ENCODE data around the gene VCP. TPM values are rescaled to one million over a fixed set of nuclear protein-coding genes. Genes with fewer than 3 reads are reported as not detected.

VCP gene
- total RNA-seq, 1 donor from 2014 or later, result 366 TPM

DNA sequence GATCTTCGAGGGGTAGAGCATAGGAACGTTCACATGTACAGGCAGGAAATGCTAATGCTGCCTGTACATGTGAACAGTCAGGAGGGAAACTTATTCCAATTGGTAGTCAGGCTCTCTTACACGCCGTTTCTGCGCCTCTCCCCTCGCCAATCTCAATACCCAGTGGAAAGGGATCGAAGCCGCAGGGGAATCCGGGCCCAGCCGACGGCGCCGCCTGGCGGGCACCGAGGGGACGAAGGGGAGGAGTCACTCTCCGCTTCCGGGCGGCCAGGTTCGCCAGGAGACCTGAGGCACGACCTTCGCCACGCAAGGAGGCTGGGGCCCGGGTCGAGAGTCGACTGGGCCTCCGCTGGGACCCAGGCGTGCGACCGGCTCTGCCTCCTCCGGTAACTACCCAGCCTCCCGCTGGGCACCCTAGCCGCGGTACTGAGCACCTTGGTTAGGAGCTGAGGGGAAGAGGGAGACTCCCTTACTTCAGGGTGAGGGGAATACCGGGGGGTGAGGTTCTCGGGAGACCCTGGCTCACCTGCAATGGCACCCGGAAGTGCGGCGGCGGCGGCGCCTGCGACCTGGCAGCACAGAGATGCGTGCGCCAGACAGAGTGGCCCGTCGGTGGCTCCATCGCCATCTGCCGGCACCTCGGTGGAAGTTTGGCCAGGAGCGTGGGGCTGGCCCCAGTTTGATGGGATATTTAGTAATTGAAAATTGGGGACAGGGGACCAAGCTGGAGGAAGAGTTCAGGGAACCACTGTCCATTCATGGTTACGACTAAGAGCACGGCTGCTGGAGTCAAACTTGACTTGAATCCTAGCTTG is 23.8 kb upstream of the VCP start, which contains the start of gene PIGO:
TSS of gene PIGO (minus strand) at position 557 of the 815 bp plus-strand sequence. CDS start 1,026 bp downstream, outside the sequence.
- intact Hi-C loops (cut with micrococcal nuclease), result loop anchor here (1.0 to 5.0 kb wide), 7 partner anchors 15 to 395 kb away; partner anchors contain the start of genes DNAJB5 and VCP

DNA sequence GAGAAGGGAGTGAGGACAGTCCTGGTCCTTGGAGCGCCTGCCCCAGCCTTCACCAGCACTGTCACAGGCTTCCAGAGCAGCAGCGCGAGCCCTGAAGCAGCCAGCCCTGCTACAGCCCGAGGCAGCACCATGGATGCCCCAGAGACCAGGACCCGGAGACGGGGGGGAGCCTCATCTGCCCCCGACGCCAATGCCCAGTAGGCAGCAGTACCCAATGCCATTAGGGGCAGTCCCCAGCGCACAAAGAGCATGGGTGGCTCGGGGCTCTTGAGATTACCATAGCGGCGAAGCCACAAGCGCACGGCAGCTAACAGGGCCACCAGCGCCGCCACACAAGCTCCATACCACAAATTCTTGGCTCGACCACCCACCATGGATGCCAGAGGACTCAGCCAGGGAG is 19.1 kb upstream of the VCP start:
- intact Hi-C loops (cut with micrococcal nuclease), result no loop called here
- H3K27ac Mint-ChIP-seq, result no peak overlapping the region
- DNase-seq (ENCODE audit: low spot score), result no peak
- no peaks in the 10 kb centered on the region for H3K27me3 Mint-ChIP-seq (ENCODE audit: low read depth)
- no peaks in the 10 kb centered on the region for H3K9me3 Mint-ChIP-seq
- H3K36me3 Mint-ChIP-seq (ENCODE audit: low read depth), result peaks cover 52% of the 10 kb centered on the region
- H3K4me3 Mint-ChIP-seq (ENCODE audit: low read depth), result no peak overlapping the region
- H3K4me1 Mint-ChIP-seq (ENCODE audit: low read depth), result peaks cover 10% of the 10 kb centered on the region

More for the DNA sequence above, 23.8 kb upstream of the VCP start, which contains the start of gene PIGO:
- Mint-ChIP-seq H3K4me1 (ENCODE audit: low read depth) (peaks cover 19% of the 10 kb centered on the region), H3K9me3 (no peaks in the 10 kb centered on the region), H3K27ac (peak within 1 kb of the TSS; percentile 88), H3K4me3 (ENCODE audit: low read depth) (peak within 1 kb of the TSS; percentile 85), H3K27me3 (ENCODE audit: low read depth) (no peaks in the 10 kb centered on the region), H3K36me3 (ENCODE audit: low read depth) (peaks cover 46% of the 10 kb centered on the region)
- DNase-seq (ENCODE audit: low spot score), result peak; percentile 85

DNA sequence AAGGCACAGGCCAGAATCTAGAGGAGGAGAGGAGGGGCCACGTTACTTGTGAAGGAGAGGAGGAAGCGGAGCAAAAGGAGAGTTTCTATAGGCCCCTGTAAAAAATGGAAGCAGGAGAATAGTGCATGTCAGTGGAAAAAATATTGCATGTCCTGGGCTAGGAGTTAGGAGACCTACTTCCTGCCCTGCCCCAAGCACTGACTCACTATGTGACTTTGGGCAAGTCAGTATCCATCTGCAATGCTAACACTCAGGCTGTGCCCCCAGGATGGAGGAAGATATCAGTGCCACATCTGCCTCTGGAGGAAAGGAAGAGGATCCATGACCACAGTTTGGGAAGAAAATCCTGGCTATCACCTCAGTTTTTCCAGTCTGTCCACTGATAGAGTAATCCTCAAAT is 17.0 kb upstream of the VCP start:
- H3K27ac Mint-ChIP-seq, result no peak overlapping the region
- H3K36me3 Mint-ChIP-seq (ENCODE audit: low read depth), result peaks cover 46% of the 10 kb centered on the region
- no peak overlapping the region for H3K4me3 Mint-ChIP-seq (ENCODE audit: low read depth)
- no peak for DNase-seq (ENCODE audit: low spot score)
- H3K9me3 Mint-ChIP-seq, result no peaks in the 10 kb centered on the region
- H3K27me3 Mint-ChIP-seq (ENCODE audit: low read depth), result no peaks in the 10 kb centered on the region
- H3K4me1 Mint-ChIP-seq (ENCODE audit: low read depth), result peaks cover under 1% of the 10 kb centered on the region
- intact Hi-C loops (cut with micrococcal nuclease), result no loop called here

DNA sequence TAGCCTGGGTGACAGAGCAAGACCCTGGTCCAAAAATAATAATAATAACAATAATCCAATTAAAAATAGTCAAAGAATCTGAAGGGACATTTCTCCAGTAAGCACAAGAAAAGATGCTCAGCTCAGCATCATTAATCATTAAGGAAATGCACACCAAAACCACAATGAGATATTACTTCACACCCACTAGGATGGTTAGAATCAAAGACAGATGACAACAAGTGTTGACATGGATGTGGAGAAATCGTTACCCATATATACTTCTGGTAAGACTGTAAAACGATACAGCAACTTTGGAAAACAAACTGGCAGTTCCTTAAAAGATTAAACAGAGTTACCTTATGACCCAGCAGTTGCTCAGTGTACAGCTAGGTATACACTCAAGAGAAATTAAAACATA is 12.7 kb upstream of the VCP start:
- H3K4me3 Mint-ChIP-seq (ENCODE audit: low read depth), result no peak overlapping the region
- H3K27me3 Mint-ChIP-seq (ENCODE audit: low read depth), result no peaks in the 10 kb centered on the region
- no peak overlapping the region for H3K27ac Mint-ChIP-seq
- intact Hi-C loops (cut with micrococcal nuclease), result no loop called here
- no peaks in the 10 kb centered on the region for H3K9me3 Mint-ChIP-seq
- H3K4me1 Mint-ChIP-seq (ENCODE audit: low read depth), result peaks cover 2% of the 10 kb centered on the region
- no peak for DNase-seq (ENCODE audit: low spot score)
- H3K36me3 Mint-ChIP-seq (ENCODE audit: low read depth), result peaks cover 18% of the 10 kb centered on the region

DNA sequence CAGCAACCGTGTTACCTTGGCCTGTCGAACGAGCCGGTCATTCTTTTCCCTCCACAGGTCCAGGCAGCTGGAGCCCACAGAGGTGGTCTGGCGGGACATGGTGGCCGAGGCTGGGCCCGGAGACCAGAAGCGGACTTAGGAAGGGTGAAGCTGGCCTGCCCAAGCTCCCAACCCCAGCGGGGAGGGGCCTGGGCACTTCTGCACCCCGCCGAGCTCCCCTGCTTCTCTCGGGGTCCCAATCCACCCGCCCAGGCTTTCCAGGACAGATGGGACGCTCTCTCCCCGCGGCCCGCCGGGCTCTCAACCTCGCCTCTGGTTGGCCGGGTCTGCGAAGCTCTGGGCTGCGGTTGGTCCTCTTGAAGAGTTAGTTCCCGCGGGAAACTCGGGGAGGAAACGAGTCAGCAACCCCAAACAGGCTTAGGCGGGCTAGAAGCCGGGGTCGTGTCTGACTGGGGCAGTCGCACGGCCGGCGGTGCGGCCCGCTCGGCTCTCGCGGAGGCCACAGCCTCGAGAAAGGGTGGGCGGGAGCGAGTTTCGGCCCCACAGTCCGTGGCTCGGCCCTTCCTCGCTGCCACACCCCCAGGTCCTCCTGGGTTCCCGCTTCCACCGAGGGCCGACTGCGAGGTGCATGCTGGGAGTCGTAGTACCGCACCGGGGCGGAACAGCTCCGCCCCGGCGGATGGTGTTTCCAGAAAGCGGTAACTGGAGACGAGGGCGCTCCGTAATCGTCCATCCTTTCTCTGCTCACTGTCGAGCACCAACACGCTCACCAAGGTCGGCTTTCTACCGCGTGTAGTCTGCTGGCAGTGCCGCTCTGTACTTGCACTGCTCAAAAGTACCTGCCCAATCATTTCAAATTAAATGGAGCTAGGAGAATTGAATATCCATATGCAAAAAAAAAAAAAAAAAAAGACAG is 7.3 kb upstream of the VCP start, which contains the start of gene FANCG:
TSS of gene FANCG (minus strand) at position 517 of the 916 bp plus-strand sequence. CDS start at position 99, 418 bp downstream.
- intact Hi-C loops (cut with micrococcal nuclease), result loop anchor here (1.0 to 10.0 kb wide), 5 partner anchors 7 to 1405 kb away; partner anchors contain the start of genes HINT2, PIGO, SPAG8 and STOML2
- H3K4me1 Mint-ChIP-seq (ENCODE audit: low read depth), result peaks cover 27% of the 10 kb centered on the region
- peak; percentile 86 for DNase-seq (ENCODE audit: low spot score)
- H3K27me3 Mint-ChIP-seq (ENCODE audit: low read depth), result no peaks in the 10 kb centered on the region
- H3K27ac Mint-ChIP-seq, result peak within 1 kb of the TSS; percentile 97
- peaks cover 31% of the 10 kb centered on the region for H3K36me3 Mint-ChIP-seq (ENCODE audit: low read depth)
- no peaks in the 10 kb centered on the region for H3K9me3 Mint-ChIP-seq
- H3K4me3 Mint-ChIP-seq (ENCODE audit: low read depth), result peak within 1 kb of the TSS; percentile 96

DNA sequence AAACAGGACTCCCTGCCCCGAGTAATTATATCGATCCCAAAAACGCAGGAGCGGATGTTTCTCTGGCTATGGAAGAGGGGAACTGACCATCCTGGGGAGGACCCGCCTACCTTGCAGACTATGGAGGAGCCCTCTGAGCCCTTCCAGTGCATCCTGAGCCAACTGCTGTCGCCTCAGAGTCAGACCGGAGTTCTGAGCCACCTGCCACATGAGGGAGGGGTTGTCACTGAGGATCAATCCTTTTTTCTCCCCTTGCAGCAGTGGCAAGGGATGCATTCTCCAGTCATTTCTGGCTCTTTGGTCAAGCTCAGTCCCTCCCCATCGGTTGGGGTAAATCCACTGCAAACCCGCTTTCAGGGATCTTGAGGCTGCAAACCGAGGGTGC is 6.6 kb upstream of the VCP start:
- DNase-seq (ENCODE audit: low spot score), result no peak
- peaks cover 28% of the 10 kb centered on the region for H3K4me1 Mint-ChIP-seq (ENCODE audit: low read depth)
- peak overlapping the region; percentile 96 for H3K4me3 Mint-ChIP-seq (ENCODE audit: low read depth)
- no peaks in the 10 kb centered on the region for H3K27me3 Mint-ChIP-seq (ENCODE audit: low read depth)
- no peaks in the 10 kb centered on the region for H3K9me3 Mint-ChIP-seq
- peak overlapping the region; percentile 71 for H3K27ac Mint-ChIP-seq
- peaks cover 38% of the 10 kb centered on the region for H3K36me3 Mint-ChIP-seq (ENCODE audit: low read depth)
- intact Hi-C loops (cut with micrococcal nuclease), result loop anchor here (10.0 kb wide), 2 partner anchors 736 to 1406 kb away; partner anchors contain the start of genes HINT2 and SPAG8

DNA sequence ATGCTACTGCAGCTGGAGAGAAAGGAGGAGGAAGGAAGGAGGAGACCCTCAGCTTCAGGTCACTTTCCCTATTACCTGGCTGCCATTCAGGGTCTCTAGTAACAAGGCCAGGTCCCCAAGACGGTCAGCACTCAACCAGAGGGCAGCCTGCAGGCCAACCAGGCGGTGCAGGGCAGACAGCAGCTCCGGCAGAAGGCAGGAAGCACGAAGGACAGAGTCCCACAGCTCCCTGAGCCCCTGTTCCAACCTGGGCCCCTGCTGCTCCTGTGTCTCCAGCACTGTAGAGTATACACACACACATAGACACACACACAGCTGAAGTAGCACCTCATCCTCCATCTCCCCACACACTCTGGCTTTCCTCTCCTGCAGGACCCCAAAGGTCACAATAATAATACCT is 5.6 kb upstream of the VCP start:
- no peaks in the 10 kb centered on the region for H3K27me3 Mint-ChIP-seq (ENCODE audit: low read depth)
- peak overlapping the region; percentile 71 for H3K27ac Mint-ChIP-seq
- peaks cover 36% of the 10 kb centered on the region for H3K4me1 Mint-ChIP-seq (ENCODE audit: low read depth)
- no peaks in the 10 kb centered on the region for H3K9me3 Mint-ChIP-seq
- intact Hi-C loops (cut with micrococcal nuclease), result loop anchor here (10.0 kb wide), 2 partner anchors 737 to 1407 kb away; partner anchors contain the start of genes HINT2 and SPAG8
- peak overlapping the region; percentile 96 for H3K4me3 Mint-ChIP-seq (ENCODE audit: low read depth)
- no peak for DNase-seq (ENCODE audit: low spot score)
- peaks cover 45% of the 10 kb centered on the region for H3K36me3 Mint-ChIP-seq (ENCODE audit: low read depth)

DNA sequence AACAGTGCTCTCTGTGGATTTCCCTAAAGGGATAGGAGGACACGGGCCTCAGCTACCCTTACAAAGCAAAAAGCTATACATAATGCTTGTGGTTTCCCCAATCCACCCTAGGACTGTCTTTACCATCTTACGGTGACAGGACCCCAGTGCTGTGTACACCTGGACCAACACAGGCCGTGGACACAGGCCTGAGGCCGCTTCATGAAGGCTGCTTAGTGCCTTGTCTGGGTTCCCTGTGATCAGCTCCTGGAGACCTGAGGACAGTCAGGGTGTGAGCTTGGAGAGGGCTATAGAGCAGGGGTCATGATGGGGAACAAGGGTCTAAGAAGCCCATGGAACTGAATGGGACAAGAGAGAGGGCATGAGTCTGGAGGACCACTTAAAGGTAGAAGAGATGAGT is 4.4 kb upstream of the VCP start:
- DNase-seq (ENCODE audit: low spot score), result no peak
- H3K36me3 Mint-ChIP-seq (ENCODE audit: low read depth), result peaks cover 49% of the 10 kb centered on the region
- no peaks in the 10 kb centered on the region for H3K27me3 Mint-ChIP-seq (ENCODE audit: low read depth)
- no peak overlapping the region for H3K27ac Mint-ChIP-seq
- intact Hi-C loops (cut with micrococcal nuclease), result loop anchor here (10.0 kb wide), 2 partner anchors 738 to 1408 kb away; partner anchors contain the start of genes HINT2 and SPAG8
- H3K4me3 Mint-ChIP-seq (ENCODE audit: low read depth), result no peak overlapping the region
- H3K9me3 Mint-ChIP-seq, result no peaks in the 10 kb centered on the region
- H3K4me1 Mint-ChIP-seq (ENCODE audit: low read depth), result peaks cover 41% of the 10 kb centered on the region

DNA sequence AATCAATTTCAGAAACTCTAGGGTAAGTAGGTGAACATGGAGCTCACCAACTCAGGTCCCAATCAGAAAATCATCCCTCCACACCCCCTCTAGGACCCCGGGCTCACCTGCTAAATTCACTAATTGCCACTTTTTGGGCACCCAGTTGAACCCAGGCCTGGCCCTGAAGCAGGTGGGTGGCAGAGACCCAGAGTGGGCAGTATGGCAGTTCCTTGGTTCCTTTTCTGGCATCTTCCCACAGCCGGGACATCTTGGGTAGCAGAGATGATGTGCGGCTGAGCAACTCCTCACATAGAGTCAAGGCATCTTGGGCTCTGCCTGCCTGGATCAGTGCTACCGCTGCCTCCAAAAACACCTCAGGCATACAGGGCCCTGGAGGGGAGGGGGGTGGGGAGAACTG is 2.9 kb upstream of the VCP start:
- H3K27ac Mint-ChIP-seq, result no peak overlapping the region
- H3K4me3 Mint-ChIP-seq (ENCODE audit: low read depth), result no peak overlapping the region
- DNase-seq (ENCODE audit: low spot score), result no peak
- no peaks in the 10 kb centered on the region for H3K27me3 Mint-ChIP-seq (ENCODE audit: low read depth)
- H3K4me1 Mint-ChIP-seq (ENCODE audit: low read depth), result peaks cover 47% of the 10 kb centered on the region
- H3K9me3 Mint-ChIP-seq, result no peaks in the 10 kb centered on the region
- H3K36me3 Mint-ChIP-seq (ENCODE audit: low read depth), result peaks cover 64% of the 10 kb centered on the region
- intact Hi-C loops (cut with micrococcal nuclease), result loop anchor here (10.0 kb wide), 2 partner anchors 739 to 1409 kb away; partner anchors contain the start of genes HINT2 and SPAG8

DNA sequence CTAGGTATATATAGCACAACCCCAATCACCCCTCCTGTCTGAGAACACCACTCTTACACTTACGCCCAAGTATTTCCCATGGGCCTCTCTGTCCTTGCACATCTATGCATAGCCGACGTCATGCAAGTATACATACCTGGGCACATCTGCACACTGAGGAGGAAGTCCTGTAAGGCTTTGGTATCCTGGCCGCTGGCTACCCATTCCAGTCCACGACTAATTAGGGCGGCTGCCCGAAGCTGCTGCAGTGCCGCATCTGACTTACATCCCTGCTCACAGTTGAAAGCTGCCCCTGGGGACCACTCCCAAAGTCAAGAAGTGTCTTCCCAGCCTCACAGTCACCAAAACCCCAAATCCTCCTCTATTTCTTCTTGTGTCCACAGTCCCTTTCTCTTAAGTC is 2.4 kb upstream of the VCP start:
- Mint-ChIP-seq H3K36me3 (ENCODE audit: low read depth) (peaks cover 69% of the 10 kb centered on the region), H3K4me1 (ENCODE audit: low read depth) (peaks cover 48% of the 10 kb centered on the region), H3K27ac (no peak overlapping the region), H3K9me3 (no peaks in the 10 kb centered on the region), H3K27me3 (ENCODE audit: low read depth) (no peaks in the 10 kb centered on the region), H3K4me3 (ENCODE audit: low read depth) (no peak overlapping the region)
- no peak for DNase-seq (ENCODE audit: low spot score)
- intact Hi-C loops (cut with micrococcal nuclease), result loop anchor here (10.0 kb wide), 2 partner anchors 740 to 1410 kb away; partner anchors contain the start of genes HINT2 and SPAG8

DNA sequence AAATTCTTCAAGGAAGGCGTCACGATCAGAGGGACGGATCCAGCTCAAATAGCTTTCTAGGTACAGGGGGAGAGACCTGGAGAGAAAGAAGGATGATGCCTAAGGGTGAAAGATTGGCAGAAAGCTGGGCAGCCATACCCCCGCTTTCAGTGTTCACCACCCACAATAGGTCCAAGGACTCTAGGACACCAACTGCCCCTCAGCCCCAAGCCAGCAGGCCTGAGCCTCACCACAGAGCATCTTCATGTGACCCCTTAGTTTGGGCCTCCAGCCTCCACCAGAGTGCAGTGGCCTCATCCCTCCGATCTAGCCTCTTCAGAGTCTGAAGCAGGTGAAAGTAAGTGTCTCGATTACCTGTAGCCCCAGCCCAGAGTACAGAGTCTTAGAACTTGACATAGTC is 1.7 kb upstream of the VCP start:
- no peaks in the 10 kb centered on the region for H3K27me3 Mint-ChIP-seq (ENCODE audit: low read depth)
- H3K4me1 Mint-ChIP-seq (ENCODE audit: low read depth), result peaks cover 51% of the 10 kb centered on the region
- DNase-seq (ENCODE audit: low spot score), result no peak
- H3K27ac Mint-ChIP-seq, result no peak overlapping the region
- no peak overlapping the region for H3K4me3 Mint-ChIP-seq (ENCODE audit: low read depth)
- intact Hi-C loops (cut with micrococcal nuclease), result loop anchor here (10.0 kb wide), 2 partner anchors 741 to 1411 kb away; partner anchors contain the start of genes HINT2 and SPAG8
- H3K36me3 Mint-ChIP-seq (ENCODE audit: low read depth), result peaks cover 73% of the 10 kb centered on the region
- H3K9me3 Mint-ChIP-seq, result no peaks in the 10 kb centered on the region

DNA sequence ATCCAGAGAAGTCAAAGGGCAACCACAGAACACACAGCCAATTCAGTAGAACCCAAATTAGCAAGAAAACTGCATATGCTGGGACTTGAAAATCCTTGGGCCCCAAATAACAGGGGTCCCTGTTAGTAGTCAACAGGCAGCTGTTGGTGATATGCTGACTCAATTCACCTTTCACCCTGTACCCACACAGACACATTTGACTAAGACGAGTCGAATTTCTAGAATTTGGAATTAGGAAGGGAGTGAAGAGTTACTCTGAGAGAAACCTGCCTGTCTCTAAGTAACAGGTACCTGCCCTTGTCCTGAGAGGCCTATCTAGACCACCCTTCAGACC is 821 bp upstream of the VCP start:
- intact Hi-C loops (cut with micrococcal nuclease), result loop anchor here (2.0 to 10.0 kb wide), 3 partner anchors 86 to 1412 kb away; partner anchors contain the start of genes HINT2 and SPAG8
- H3K27me3 Mint-ChIP-seq (ENCODE audit: low read depth), result no peaks in the 10 kb centered on the region
- H3K27ac Mint-ChIP-seq, result peak overlapping the region; percentile 87
- H3K4me3 Mint-ChIP-seq (ENCODE audit: low read depth), result peak overlapping the region; percentile 91
- H3K9me3 Mint-ChIP-seq, result no peaks in the 10 kb centered on the region
- peaks cover 52% of the 10 kb centered on the region for H3K4me1 Mint-ChIP-seq (ENCODE audit: low read depth)
- no peak for DNase-seq (ENCODE audit: low spot score)
- peaks cover 78% of the 10 kb centered on the region for H3K36me3 Mint-ChIP-seq (ENCODE audit: low read depth)

Data from activated T-helper 2 cell treated with anti-CD3 and anti-CD28 coated beads, Interferon-gamma antibody, Interleukin-2, Interleukin-4, amounts not matched to agents 10 μg/mL and 5 μg/mL and 100 μg/mL, durations not matched to agents 14 hours and 24 hours and 36 hours (primary cell).